H1 (cell line): Measurements from ENCODE around the gene KRT10. TPM values are rescaled to one million over a fixed set of nuclear protein-coding genes. Genes with fewer than 3 reads are reported as not detected.
A peak's percentile ranks its signal among the peaks of the same experiment; 100 is the strongest.

ENCODE experiments used
- CTCF ChIA-PET: fragments of 300-600 bp; sonication (Branson Sonifier 250); formaldehyde crosslinking; loops from one replicate; lab custom pipeline; 2021; ENCODE audit not compliant: partially characterized antibody; lab: Charles Lee
- POLR2A ChIA-PET: fragments of 300-600 bp; sonication (Branson Sonifier 250); formaldehyde crosslinking; loops from one replicate; lab custom pipeline; 2021; ENCODE audit warnings: inconsistent platforms; ENCODE audit not compliant: partially characterized antibody; lab: Charles Lee
- DNase-seq, 2 experiments: peaks; one replicate each; pipeline versions ENCODE4 v3.0.0 to v3.0.0-alpha.2; 2010 to 2022; ENCODE audit warnings: low spot score in 2 of 2, low read depth in 1 of 2, mixed read lengths in 1 of 2
- FAIRE-seq: peaks from 2 replicates; lab custom pipeline; 2011; peaks lifted over from hg19 to GRCh38; lab: Jason Lieb, UNC
- H2AFZ ChIP-seq: 2 replicates; pipeline ENCODE4 v1.8.1; 2012; ENCODE audit warnings: low read length, inconsistent platforms
- H2AK5ac ChIP-seq: 2 replicates; pipeline ENCODE4 v1.6.1; 2013; ENCODE audit warnings: low read depth, low read length
- H2BK120ac ChIP-seq: replicated peaks from 2 replicates; pipeline ENCODE3; 2013; ENCODE audit warnings: low read depth, low read length, inconsistent platforms
- H2BK12ac ChIP-seq: 2 replicates; pipeline ENCODE4 v1.6.1; 2013; ENCODE audit warnings: low read depth, low read length
- H2BK15ac ChIP-seq: 2 replicates; pipeline ENCODE4 v1.6.1; 2013; ENCODE audit warnings: low read length
- H2BK20ac ChIP-seq: 2 replicates; pipeline ENCODE4 v1.6.1; 2013; ENCODE audit warnings: low read length
- H2BK5ac ChIP-seq: 2 replicates; pipeline ENCODE4 v1.6.1; 2013; ENCODE audit warnings: low read depth, low read length
- H3K14ac ChIP-seq: 2 replicates; pipeline ENCODE4 v1.6.1; 2013; ENCODE audit warnings: inconsistent platforms; ENCODE audit not compliant: insufficient read length
- H3K18ac ChIP-seq: 2 replicates; pipeline ENCODE4 v1.6.1; 2013; ENCODE audit warnings: low read length; ENCODE audit errors: extremely low read depth
- H3K23ac ChIP-seq: 2 replicates; pipeline ENCODE4 v1.6.1; 2013; ENCODE audit warnings: inconsistent platforms; ENCODE audit not compliant: insufficient read length
- H3K23me2 ChIP-seq: 2 replicates; pipeline ENCODE4 v1.6.1; 2013; ENCODE audit warnings: low read depth, low read length
- H3K27ac ChIP-seq: 2 replicates; pipeline ENCODE4 v1.6.1; 2011; ENCODE audit warnings: low read depth, low read length, inconsistent platforms
- H3K27me3 ChIP-seq, 4 experiments: replicated peaks in 1 of 4; 1 replicate in 1 of 4; 2 replicates in 3 of 4; pipeline versions ENCODE4 v1.6.1 to v1.8.1; 2011 to 2013; ENCODE audit warnings: low read length in 3 of 4, mild to moderate bottlenecking in 3 of 4, inconsistent platforms in 2 of 4, mixed read lengths in 2 of 4, moderate library complexity in 1 of 4; ENCODE audit not compliant: control insufficient read depth in 3 of 4, insufficient read depth in 3 of 4; ENCODE audit errors: extremely low read depth in 1 of 4
- H3K36me3 ChIP-seq, 4 experiments: 2 replicates each; pipeline versions ENCODE4 v1.6.1 to v1.8.1; 2011 to 2013; ENCODE audit warnings: mild to moderate bottlenecking in 4 of 4, low read length in 3 of 4, moderate library complexity in 2 of 4, control low read depth in 1 of 4, inconsistent platforms in 1 of 4; ENCODE audit not compliant: insufficient read depth in 4 of 4, control insufficient read depth in 2 of 4
- H3K4ac ChIP-seq: replicated peaks from 2 replicates; pipeline ENCODE3; 2013; ENCODE audit warnings: low read length, low read depth, mixed read lengths, inconsistent platforms; ENCODE audit not compliant: insufficient read length
- H3K4me1 ChIP-seq, 4 experiments: replicated peaks in 1 of 4; 1 replicate in 1 of 4; 2 replicates in 3 of 4; pipeline versions ENCODE4 v1.6.1 to v1.8.1; 2011 to 2013; ENCODE audit warnings: low read length in 3 of 4, inconsistent platforms in 2 of 4, mixed read lengths in 1 of 4; ENCODE audit not compliant: insufficient read depth in 4 of 4, control insufficient read depth in 3 of 4
- H3K4me2 ChIP-seq, 2 experiments: 2 replicates each; pipeline versions ENCODE4 v1.6.1 to v1.8.1; 2011 to 2013; ENCODE audit warnings: low read depth in 2 of 2, low read length in 2 of 2, control low read depth in 1 of 2, inconsistent platforms in 1 of 2, mild to moderate bottlenecking in 1 of 2; ENCODE audit not compliant: insufficient read depth in 1 of 2
- H3K4me3 ChIP-seq, 4 experiments: fragments of 200-600, 300-600 bp in 1 of 4; sonication (generic), shearing (Covaris generic), sonication (Bioruptor Twin) in 1 of 4; 2 replicates each; pipeline versions ENCODE4 v1.5.1 to v1.8.1; 2011 to 2016; ENCODE audit warnings: low read length in 4 of 4, low read depth in 3 of 4, control low read depth in 2 of 4, inconsistent platforms in 2 of 4, mild to moderate bottlenecking in 2 of 4, mixed read lengths in 1 of 4, moderate library complexity in 1 of 4; ENCODE audit not compliant: insufficient read depth in 2 of 4; ENCODE audit errors: extremely low read depth in 1 of 4
- H3K56ac ChIP-seq: replicated peaks from 2 replicates; pipeline ENCODE3; 2013; ENCODE audit warnings: low read depth, mild to moderate bottlenecking, mixed read lengths, low read length, inconsistent platforms; ENCODE audit not compliant: insufficient read length
- H3K79me1 ChIP-seq: 2 replicates; pipeline ENCODE4 v1.6.1; 2013; ENCODE audit warnings: low read depth, low read length, control low read depth
- H3K79me2 ChIP-seq, 2 experiments: 2 replicates each; pipeline versions ENCODE4 v1.6.1 to v1.8.1; 2012 to 2013; ENCODE audit warnings: low read length in 2 of 2, mild to moderate bottlenecking in 2 of 2, inconsistent platforms in 1 of 2; ENCODE audit not compliant: insufficient read depth in 2 of 2, control insufficient read depth in 1 of 2
- H3K9ac ChIP-seq, 4 experiments: replicated peaks in 1 of 4; 1 replicate in 1 of 4; 2 replicates in 3 of 4; pipeline versions ENCODE4 v1.6.1 to v1.8.1; 2011 to 2013; ENCODE audit warnings: low read depth in 3 of 4, low read length in 3 of 4, control low read depth in 2 of 4, mild to moderate bottlenecking in 2 of 4, moderate library complexity in 2 of 4, inconsistent platforms in 1 of 4; ENCODE audit errors: extremely low read depth in 1 of 4
- H3K9me3 ChIP-seq, 2 experiments: 2 replicates each; pipeline versions ENCODE4 v1.6.1 to v1.8.1; 2012 to 2013; ENCODE audit warnings: mild to moderate bottlenecking in 2 of 2, moderate library complexity in 2 of 2, control low read depth in 1 of 2, inconsistent platforms in 1 of 2, low read depth in 1 of 2, low read length in 1 of 2, mixed read lengths in 1 of 2; ENCODE audit not compliant: insufficient read depth in 2 of 2
- H4K20me1 ChIP-seq, 2 experiments: replicated peaks in 1 of 2; 2 replicates each; pipeline versions ENCODE3 to v1.8.1; 2011 to 2013; ENCODE audit warnings: inconsistent platforms in 2 of 2, low read length in 2 of 2, mild to moderate bottlenecking in 1 of 2; ENCODE audit not compliant: insufficient read depth in 2 of 2, control insufficient read depth in 1 of 2
- H4K5ac ChIP-seq: 2 replicates; pipeline ENCODE4 v1.6.1; 2013; ENCODE audit warnings: low read length, low read depth, mixed read lengths, inconsistent platforms; ENCODE audit not compliant: insufficient read length
- H4K8ac ChIP-seq: 2 replicates; pipeline ENCODE4 v1.8.0; 2013; ENCODE audit warnings: mild to moderate bottlenecking, moderate library complexity, low read length, inconsistent platforms; ENCODE audit not compliant: insufficient read depth; ENCODE audit errors: extremely low read depth
- H4K91ac ChIP-seq: replicated peaks from 2 replicates; pipeline ENCODE3; 2013; ENCODE audit warnings: low read length, mixed read lengths, inconsistent platforms; ENCODE audit not compliant: insufficient read length
- CBX5 ChIP-seq: fragments of 300-800, 300-1000 bp; sonication (generic); IDR thresholded peaks from 2 replicates; pipeline ENCODE4 v1.7.1; 2016; ENCODE audit warnings: antibody characterized with exemption, low read length, low read depth
- CHD1 ChIP-seq: IDR thresholded peaks from 2 replicates; pipeline ENCODE4 v1.6.1; 2012; ENCODE audit warnings: low read depth, low read length, improper control_type of control experiment
- GTF2F1 ChIP-seq: IDR thresholded peaks from 2 replicates; pipeline ENCODE4 v1.6.1; 2012; ENCODE audit warnings: low read depth, low read length, improper control_type of control experiment, borderline replicate concordance
- HDAC2 ChIP-seq, 2 experiments: fragments of 300-600 bp in 1 of 2; sonication (generic) in 1 of 2; IDR thresholded peaks; 2 replicates each; pipeline ENCODE4 v1.6.1; 2011 to 2012; ENCODE audit warnings: low read depth in 2 of 2, low read length in 2 of 2, mild to moderate bottlenecking in 2 of 2, moderate library complexity in 2 of 2, borderline replicate concordance in 1 of 2, inconsistent platforms in 1 of 2
- POLR2A ChIP-seq, 2 experiments: IDR thresholded peaks; 1 replicate in 1 of 2; 2 replicates in 1 of 2; pipeline ENCODE4 v1.6.1; 2011; ENCODE audit warnings: low read depth in 2 of 2, low read length in 2 of 2, mild to moderate bottlenecking in 2 of 2; ENCODE audit errors: control extremely low read depth in 1 of 2
- POLR2AphosphoS5 ChIP-seq: IDR thresholded peaks from 2 replicates; pipeline ENCODE4 v1.6.1; 2011; ENCODE audit warnings: low read depth, low read length
- RAD21 ChIP-seq, 2 experiments: IDR thresholded peaks in 1 of 2; conservative IDR thresholded peaks in 1 of 2; 2 replicates each; pipeline ENCODE4 v1.6.1; 2011; ENCODE audit warnings: low read depth in 2 of 2, low read length in 2 of 2, improper control_type of control experiment in 1 of 2, inconsistent platforms in 1 of 2, mild to moderate bottlenecking in 1 of 2, moderate library complexity in 1 of 2
- SAP30 ChIP-seq: fragments of 300-600 bp; sonication (generic); IDR thresholded peaks from 2 replicates; pipeline ENCODE4 v1.7.1; 2012; ENCODE audit warnings: low read length, moderate library complexity, mild to moderate bottlenecking, inconsistent platforms; ENCODE audit not compliant: insufficient read depth, insufficient replicate concordance
- WGBS, 2 experiments: shearing (Covaris generic) in 1 of 2; methylation state at CpG; one replicate each; pipeline versions ENCODE4 v1.1.6 to v1.1.7; 2013 to 2015; ENCODE audit warnings: low lambda C conversion rate in 2 of 2, mixed read lengths in 2 of 2, inconsistent platforms in 1 of 2, low coverage in 1 of 2, missing lambda C conversion rate in 1 of 2; ENCODE audit not compliant: insufficient replicate concordance in 2 of 2, insufficient coverage in 1 of 2, insufficient read length in 1 of 2; ENCODE audit errors: extremely low coverage in 1 of 2, missing lambda C conversion rate in 1 of 2; 5-methylcytosine and 5-hydroxymethylcytosine counted together
- polyA plus RNA-seq, 7 experiments: library from polyadenylated mRNA; depleted of rRNA in 3 of 7; stranded (reverse) in 5 of 7; unstranded in 2 of 7; fragments of >200 nt in 5 of 7; fragments of 200-250 nt in 2 of 7; gene quantifications; 1 replicate in 5 of 7; 2 replicates in 1 of 7; 4 replicates in 1 of 7; pipeline versions ENCODE4 v1.2.1 to v1.2.3, GENCODE V29; 2011 to 2013; ENCODE audit warnings: missing spikeins in 2 of 7, mixed read lengths in 2 of 7
- total RNA-seq: library from RNA; stranded (reverse); fragmentation: NEBNext Ultra II Directional; extraction: Animal tissue kit (Norgen Biotek cat#: 25700); gene quantifications from 2 replicates; pipeline ENCODE4 v1.2.1, GENCODE V29; 2021
- TF ChIP-seq, protein P1 (sequence below), 3 experiments: IDR thresholded peaks; 1 replicate in 2 of 3; 2 replicates in 1 of 3; pipeline versions ENCODE4 v1.5.1 to v1.6.1; 2011; ENCODE audit warnings: low read length in 3 of 3, mild to moderate bottlenecking in 3 of 3, inconsistent platforms in 2 of 3, low read depth in 1 of 3, moderate library complexity in 1 of 3; ENCODE audit not compliant: insufficient read depth in 1 of 3; ENCODE audit errors: control extremely low read depth in 1 of 3

KRT10 gene
- total and polyA plus RNA-seq, 2 of the 8 experiments (the other 6 are each of a cell fraction or from before 2014, with no cell fraction given) = 3.5 to 39.4 TPM

GRCh38 chr17:40832840-40833239, 10.4 kb upstream of the KRT10 start:
- no peak overlapping the region for H3K23ac ChIP-seq
- H4K91ac ChIP-seq = no peak overlapping the region
- no peak overlapping the region for H3K27ac ChIP-seq
- no peak overlapping the region for H2AK5ac ChIP-seq
- no peak overlapping the region for H3K4me3 ChIP-seq
- 24% methylated on average over 3 of the region's 3 CpGs; no CpG with 5 or more reads in 1 of the 2 experiments for WGBS, 2 experiments
- peaks cover 3 to 27% (median 9%) of the 10 kb centered on the region in 4 experiments for H3K27me3 ChIP-seq
- no peak overlapping the region for H3K18ac ChIP-seq
- H3K9me3 ChIP-seq = no peaks in the 10 kb centered on the region
- POLR2A ChIA-PET = interaction anchor here (1.0 kb wide), 1 partner anchor 14 kb away, joined by 5 read pairs; no protein-coding TSS in a partner anchor
- H3K4me1 ChIP-seq = peaks cover 0 to 3% (median 0%) of the 10 kb centered on the region in 4 experiments; a peak in 1 of 7 replicates
- no peak overlapping the region for H2BK12ac ChIP-seq
- H4K8ac ChIP-seq = no peak overlapping the region
- no peak overlapping the region for H4K5ac ChIP-seq
- no peaks in the 10 kb centered on the region for H3K79me2 ChIP-seq
- H3K14ac ChIP-seq = no peak overlapping the region
- H2BK120ac ChIP-seq = no peak overlapping the region
- no peaks in the 10 kb centered on the region for H3K36me3 ChIP-seq
- H3K79me1 ChIP-seq = no peaks in the 10 kb centered on the region
- H2BK20ac ChIP-seq = no peak overlapping the region
- no peak overlapping the region for H2AFZ ChIP-seq
- no peak overlapping the region for H2BK5ac ChIP-seq
- H3K4me2 ChIP-seq = peak overlapping the region in 1 of 2 experiments; percentile 28; a peak in 1 of 4 replicates
- no peak overlapping the region for H3K9ac ChIP-seq
- no peak for TF ChIP-seq HDAC2 (IDR thresholded peaks at IDR 0.05; ENCODE audit: borderline replicate concordance in 1 of 2, low read depth in 2 of 2, low read length in 2 of 2)
- 0 out of 2 replicates have a peak, but pooled peaks have one; percentile 31 for TF ChIP-seq POLR2AphosphoS5
- TF ChIP-seq, protein P1, sequence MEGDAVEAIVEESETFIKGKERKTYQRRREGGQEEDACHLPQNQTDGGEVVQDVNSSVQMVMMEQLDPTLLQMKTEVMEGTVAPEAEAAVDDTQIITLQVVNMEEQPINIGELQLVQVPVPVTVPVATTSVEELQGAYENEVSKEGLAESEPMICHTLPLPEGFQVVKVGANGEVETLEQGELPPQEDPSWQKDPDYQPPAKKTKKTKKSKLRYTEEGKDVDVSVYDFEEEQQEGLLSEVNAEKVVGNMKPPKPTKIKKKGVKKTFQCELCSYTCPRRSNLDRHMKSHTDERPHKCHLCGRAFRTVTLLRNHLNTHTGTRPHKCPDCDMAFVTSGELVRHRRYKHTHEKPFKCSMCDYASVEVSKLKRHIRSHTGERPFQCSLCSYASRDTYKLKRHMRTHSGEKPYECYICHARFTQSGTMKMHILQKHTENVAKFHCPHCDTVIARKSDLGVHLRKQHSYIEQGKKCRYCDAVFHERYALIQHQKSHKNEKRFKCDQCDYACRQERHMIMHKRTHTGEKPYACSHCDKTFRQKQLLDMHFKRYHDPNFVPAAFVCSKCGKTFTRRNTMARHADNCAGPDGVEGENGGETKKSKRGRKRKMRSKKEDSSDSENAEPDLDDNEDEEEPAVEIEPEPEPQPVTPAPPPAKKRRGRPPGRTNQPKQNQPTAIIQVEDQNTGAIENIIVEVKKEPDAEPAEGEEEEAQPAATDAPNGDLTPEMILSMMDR (IDR thresholded peaks at IDR 0.05; ENCODE audit: control extremely low read depth in 1 of 3, insufficient read depth in 1 of 3, low read depth in 1 of 3, low read length in 3 of 3) = no peak
- no peak for TF ChIP-seq GTF2F1
- no peak for TF ChIP-seq CBX5
- TF ChIP-seq SAP30 = no peak
- no peak for TF ChIP-seq RAD21 (IDR thresholded peaks at IDR 0.05 in 1 of 2, conservative IDR thresholded peaks at IDR 0.05 in 1 of 2; ENCODE audit: low read depth in 2 of 2, low read length in 2 of 2)
- no peak for TF ChIP-seq CHD1
- no peak for TF ChIP-seq POLR2A (IDR thresholded peaks at IDR 0.05; ENCODE audit: control extremely low read depth in 1 of 2, low read depth in 2 of 2, low read length in 2 of 2)
- H3K23me2 ChIP-seq = no peaks in the 10 kb centered on the region
- FAIRE-seq (peak; percentile 48), DNase-seq (no peak)
- H2BK15ac ChIP-seq = no peak overlapping the region
- no peak overlapping the region for H3K56ac ChIP-seq
- CTCF ChIA-PET = interaction anchor here (0.6 to 1.5 kb wide), 5 partner anchors 15 to 830 kb away, joined by 3 read pairs; no protein-coding TSS in a partner anchor
- no peak overlapping the region for H3K4ac ChIP-seq
- peaks cover 0 to 2% of the 10 kb centered on the region in 2 experiments for H4K20me1 ChIP-seq
